CD14-positive monocyte (primary cell): Measurements from ENCODE around the gene NELL1. TPM values are rescaled to one million over a fixed set of nuclear protein-coding genes. Genes with fewer than 3 reads are reported as not detected.

Experiments used
- DNase-seq, 3 donors: peaks; one replicate each; pipeline ENCODE4 v3.0.0-alpha.2; 2011 to 2022
- H2AFZ ChIP-seq: 2 replicates; pipeline ENCODE4 v1.6.0; 2012; ENCODE audit warnings: mild to moderate bottlenecking, low read depth, low read length, inconsistent platforms; ENCODE audit not compliant: insufficient read depth, poor library complexity, severe bottlenecking
- H3K27ac ChIP-seq, 2 donors: 1 replicate in 1 of 2; 2 replicates in 1 of 2; pipeline ENCODE4 v1.5.1; 2012 to 2013; ENCODE audit warnings: low read length in 2 of 2, control low read depth in 1 of 2, inconsistent platforms in 1 of 2, low read depth in 1 of 2, mild to moderate bottlenecking in 1 of 2
- H3K27me3 ChIP-seq, 2 donors: one replicate each; pipeline versions ENCODE4 v1.6.0 to v1.6.1; 2011 to 2013; ENCODE audit warnings: low read length in 2 of 2; ENCODE audit not compliant: control insufficient read depth in 2 of 2, insufficient read depth in 2 of 2
- H3K36me3 ChIP-seq, 2 donors: replicated peaks in 1 of 2; 1 replicate in 1 of 2; 2 replicates in 1 of 2; pipeline versions ENCODE4 v1.5.1 to v1.6.1; 2012 to 2013; ENCODE audit warnings: low read length in 2 of 2, control low read depth in 1 of 2, inconsistent platforms in 1 of 2, mild to moderate bottlenecking in 1 of 2; ENCODE audit not compliant: insufficient read depth in 2 of 2, control insufficient read depth in 1 of 2
- H3K4me1 ChIP-seq, 2 donors: 1 replicate in 1 of 2; 2 replicates in 1 of 2; pipeline versions ENCODE4 v1.5.1 to v1.6.1; 2012 to 2013; ENCODE audit warnings: low read length in 2 of 2, control low read depth in 1 of 2, inconsistent platforms in 1 of 2, mild to moderate bottlenecking in 1 of 2, moderate library complexity in 1 of 2; ENCODE audit not compliant: insufficient read depth in 2 of 2, control insufficient read depth in 1 of 2
- H3K4me2 ChIP-seq: replicated peaks from 2 replicates; pipeline ENCODE3; 2012; ENCODE audit warnings: low read length, moderate library complexity, mild to moderate bottlenecking; ENCODE audit not compliant: poor library complexity, severe bottlenecking; ENCODE audit errors: extremely low read depth
- H3K4me3 ChIP-seq, 3 experiments: fragments of 200-600 bp in 1 of 3; sonication (generic) in 1 of 3; replicated peaks in 1 of 3; 1 replicate in 2 of 3; 2 replicates in 1 of 3; pipeline ENCODE4 v1.5.1; 2011 to 2013; ENCODE audit warnings: low read length in 3 of 3, mild to moderate bottlenecking in 3 of 3, control low read depth in 2 of 3, low read depth in 2 of 3, inconsistent platforms in 1 of 3, moderate library complexity in 1 of 3
- H3K79me2 ChIP-seq: 2 replicates; pipeline ENCODE4 v1.6.0; 2012; ENCODE audit warnings: mild to moderate bottlenecking, control low read depth, inconsistent platforms, low read length, moderate library complexity; ENCODE audit not compliant: insufficient read depth
- H3K9ac ChIP-seq: 2 replicates; pipeline ENCODE4 v1.6.0; 2017; ENCODE audit warnings: low read length, mild to moderate bottlenecking; ENCODE audit not compliant: insufficient read depth, poor library complexity, severe bottlenecking
- H3K9me3 ChIP-seq, 2 donors: replicated peaks in 1 of 2; 1 replicate in 1 of 2; 2 replicates in 1 of 2; pipeline versions ENCODE4 v1.5.1 to v1.6.1; 2012 to 2013; ENCODE audit warnings: low read length in 2 of 2, control low read depth in 1 of 2; ENCODE audit not compliant: control insufficient read depth in 1 of 2, insufficient read depth in 1 of 2
- H4K20me1 ChIP-seq: 2 replicates; pipeline ENCODE4 v1.6.0; 2012; ENCODE audit warnings: mild to moderate bottlenecking, low read length, control low read depth, moderate library complexity; ENCODE audit not compliant: insufficient read depth
- H3K27ac Mint-ChIP-seq, 7 donors: one replicate each; pipeline ENCODE4 v1.8.0; 2020; ENCODE audit warnings: mild to moderate bottlenecking in 7 of 7, mixed read lengths in 7 of 7, moderate library complexity in 6 of 7, inconsistent platforms in 2 of 7
- H3K27me3 Mint-ChIP-seq, 3 donors: one replicate each; pipeline ENCODE4 v1.8.0; 2021 to 2022; ENCODE audit warnings: low read depth in 3 of 3, mild to moderate bottlenecking in 3 of 3, mixed read lengths in 3 of 3, moderate library complexity in 3 of 3, inconsistent platforms in 1 of 3
- H3K36me3 Mint-ChIP-seq, 2 donors: one replicate each; pipeline ENCODE4 v1.8.0; 2020; ENCODE audit warnings: mixed read lengths in 2 of 2, inconsistent platforms in 1 of 2, mild to moderate bottlenecking in 1 of 2
- H3K4me1 Mint-ChIP-seq: one replicate; pipeline ENCODE4 v1.8.0; 2020; ENCODE audit warnings: mild to moderate bottlenecking, mixed read lengths
- H3K4me3 Mint-ChIP-seq, 2 donors: one replicate each; pipeline ENCODE4 v1.8.0; 2020; ENCODE audit warnings: mild to moderate bottlenecking in 2 of 2, mixed read lengths in 2 of 2, moderate library complexity in 1 of 2
- H3K9me3 Mint-ChIP-seq, 7 donors: one replicate each; pipeline ENCODE4 v1.8.0; 2020 to 2022; ENCODE audit warnings: mixed read lengths in 7 of 7, mild to moderate bottlenecking in 6 of 7, moderate library complexity in 6 of 7, inconsistent platforms in 2 of 7
- CTCF ChIP-seq: fragments of 200-600 bp; IDR thresholded peaks from one replicate; pipeline ENCODE4 v1.8.0; 2022; ENCODE audit warnings: antibody characterized with exemption, mild to moderate bottlenecking
- WGBS: methylation state at CpG from one replicate; pipeline ENCODE4 v1.1.5; 2013; ENCODE audit warnings: missing lambda C conversion rate; ENCODE audit not compliant: insufficient coverage; 5-methylcytosine and 5-hydroxymethylcytosine counted together
- intact Hi-C, 2 donors: fragments of 100-400 bp; cut with micrococcal nuclease; formaldehyde crosslinking; loops; one replicate each; pipeline versions ENCODE4 v1.15.0 to v1.15.1; 2023
- polyA plus RNA-seq, 3 donors: library from polyadenylated mRNA; depleted of rRNA in 1 of 3; unstranded in 2 of 3; stranded (reverse) in 1 of 3; fragments of 300-500 nt in 2 of 3; fragments of >200 nt in 1 of 3; fragmentation: Illumina TruSeq in 2 of 3; gene quantifications; 1 replicate in 2 of 3; 2 replicates in 1 of 3; pipeline ENCODE4 v1.2.3, GENCODE V29; 2012 to 2021

The NELL1 gene
- polyA plus RNA-seq, 3 donors: not detected

- Histone ChIP-seq H3K79me2 (no peaks in the 10 kb centered on the region), H3K9ac (no peak overlapping the region)
- TF ChIP-seq CTCF: no peak
Observed at GRCh38 chr11:21401496-21401895, 732.1 kb downstream of the NELL1 start.

GRCh38 chr11:21402274-21402673 is 732.9 kb downstream of the NELL1 start:
- peaks cover 0 to 8% (median 0%) of the 10 kb centered on the region in 7 donors for H3K9me3 Mint-ChIP-seq
- Histone ChIP-seq H2AFZ (no peak overlapping the region), H3K36me3 (no peaks in the 10 kb centered on the region), H4K20me1 (no peaks in the 10 kb centered on the region), H3K27me3 (no peaks in the 10 kb centered on the region), H3K4me2 (no peak overlapping the region), H3K4me1 (no peaks in the 10 kb centered on the region), H3K9me3 (no peaks in the 10 kb centered on the region), H3K9ac (no peak overlapping the region), H3K79me2 (no peaks in the 10 kb centered on the region), H3K4me3 (no peak overlapping the region), H3K27ac (no peak overlapping the region)
- DNase-seq: no peak
- no peak for TF ChIP-seq CTCF
- H3K4me3 Mint-ChIP-seq: no peak overlapping the region
- no peaks in the 10 kb centered on the region for H3K36me3 Mint-ChIP-seq
- intact Hi-C loops: no loop called here
- no CpG with 5 or more reads among the region's 1 CpG for WGBS
- H3K4me1 Mint-ChIP-seq: no peaks in the 10 kb centered on the region
- no peak overlapping the region for H3K27ac Mint-ChIP-seq
- no peaks in the 10 kb centered on the region for H3K27me3 Mint-ChIP-seq

More at GRCh38 chr11:21401496-21401895, 732.1 kb downstream of the NELL1 start:
- Mint-ChIP-seq H3K4me3 (no peak overlapping the region), H3K4me1 (no peaks in the 10 kb centered on the region), H3K27me3 (no peaks in the 10 kb centered on the region), H3K27ac (no peak overlapping the region), H3K9me3 (peaks cover 0 to 4% (median 0%) of the 10 kb centered on the region in 7 donors), H3K36me3 (no peaks in the 10 kb centered on the region)
- 100% methylated on average over 1 of the region's 1 CpG for WGBS
- Histone ChIP-seq H3K27me3 (no peaks in the 10 kb centered on the region), H3K4me1 (no peaks in the 10 kb centered on the region), H3K4me3 (no peak overlapping the region), H2AFZ (no peak overlapping the region), H3K9me3 (no peaks in the 10 kb centered on the region), H3K4me2 (no peak overlapping the region), H3K27ac (no peak overlapping the region), H3K36me3 (no peaks in the 10 kb centered on the region), H4K20me1 (no peaks in the 10 kb centered on the region)
- DNase-seq: no peak
- intact Hi-C loops: no loop called here
